ENCODE data around the gene FGF14.
"Not testable (repeated sequence)": the region's sequence is repeated elsewhere in the genome, so short reads cannot be mapped to it uniquely, and the experiment has no call there.

Gene FGF14

GRCh38 chr13:102040812-102041211 is 361.0 kb downstream of the FGF14 start:
- no peak for DNase-seq (ENCODE audit: low read depth)

DNA sequence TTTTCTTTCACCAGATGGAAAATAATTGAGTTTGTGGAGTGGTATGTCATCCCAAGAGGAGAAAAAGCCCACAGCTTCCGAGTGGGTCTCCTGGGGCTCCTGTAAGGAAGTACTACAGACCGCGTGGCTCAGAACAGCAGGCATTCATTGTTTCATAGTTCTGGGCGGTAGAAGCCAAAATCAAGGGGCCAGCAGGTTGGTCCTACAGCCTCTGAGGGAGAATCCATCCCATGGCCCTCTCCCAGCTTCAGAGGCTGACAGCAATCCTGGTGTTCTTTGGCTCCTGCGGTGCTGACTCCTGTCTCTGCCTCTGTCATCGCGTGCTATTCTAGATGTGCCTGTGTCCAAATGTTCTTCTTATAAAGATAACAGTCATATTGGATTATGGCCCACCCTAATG is 362.6 kb downstream of the FGF14 start:
- DNase-seq (ENCODE audit: low read depth): no peak

GRCh38 chr13:102038787-102039186 is 363.1 kb downstream of the FGF14 start:
- no peak for DNase-seq (ENCODE audit: low read depth)

- no peak for DNase-seq (ENCODE audit: low read depth)
Observed at GRCh38 chr13:102035969-102036368, 365.9 kb downstream of the FGF14 start.

- DNase-seq (ENCODE audit: low read depth): no peak
Observed at GRCh38 chr13:102033857-102034331, 368.0 kb downstream of the FGF14 start.

DNA sequence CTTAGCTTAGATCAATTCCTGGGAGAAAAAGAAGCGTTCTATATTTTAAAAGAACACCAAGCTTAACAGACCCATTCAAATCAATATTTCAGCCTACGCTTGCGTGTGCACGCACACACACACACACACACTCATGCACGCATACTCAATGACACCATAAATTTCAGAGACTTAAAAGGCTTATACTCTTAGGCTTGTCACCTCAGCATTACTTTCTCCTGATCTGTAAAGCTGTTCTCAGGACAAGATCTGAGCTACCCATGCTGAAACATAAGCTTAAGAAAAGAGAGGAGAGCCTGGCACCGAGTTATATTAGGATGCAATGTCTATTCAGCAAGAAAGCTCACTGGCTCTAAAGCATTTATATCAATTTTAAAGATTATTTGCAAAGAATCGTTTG is 368.5 kb downstream of the FGF14 start:
- DNase-seq (ENCODE audit: low read depth): no peak

DNA sequence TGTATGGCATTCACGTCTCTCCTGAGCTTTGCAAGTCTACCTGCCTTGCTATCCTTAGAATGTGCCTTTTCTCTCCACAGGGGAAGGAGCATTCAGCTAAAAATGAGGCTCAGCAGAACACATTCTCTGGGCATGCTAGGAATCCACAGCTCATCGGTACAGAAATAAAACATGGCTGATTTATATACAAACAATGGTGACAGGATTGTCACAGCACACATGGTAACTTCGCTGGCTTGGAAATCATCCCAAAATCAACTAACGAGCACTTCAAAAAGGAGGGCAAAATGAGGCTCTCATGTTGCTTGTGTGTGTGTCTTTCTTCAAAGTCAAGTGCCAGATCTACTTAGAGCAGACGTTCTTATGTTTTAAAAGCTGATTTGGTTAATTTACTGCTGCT is 373.0 kb downstream of the FGF14 start:
- no peak for DNase-seq (ENCODE audit: low read depth)

GRCh38 chr13:102028206-102028605 is 373.6 kb downstream of the FGF14 start:
- no peak for DNase-seq (ENCODE audit: low read depth)

DNA sequence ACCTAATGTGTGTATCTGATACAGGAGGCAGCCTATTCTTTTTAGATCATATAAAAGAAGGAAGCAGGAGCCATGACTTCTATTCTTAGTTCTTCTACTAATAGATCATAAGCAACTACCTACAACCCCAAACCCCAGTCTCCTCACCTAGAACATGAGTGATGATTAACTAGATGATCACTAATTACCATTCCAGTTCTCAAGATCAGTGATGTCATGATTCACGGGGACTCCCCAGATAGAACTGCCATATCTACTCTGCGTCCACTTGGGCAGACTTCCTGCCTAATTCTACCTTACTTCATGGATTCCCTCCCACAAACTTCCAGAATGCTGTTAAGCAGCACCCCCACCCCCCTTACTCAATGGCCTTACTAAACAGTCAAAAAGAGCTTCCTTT is 380.1 kb downstream of the FGF14 start:
- no peak for DNase-seq (ENCODE audit: low read depth)

DNA sequence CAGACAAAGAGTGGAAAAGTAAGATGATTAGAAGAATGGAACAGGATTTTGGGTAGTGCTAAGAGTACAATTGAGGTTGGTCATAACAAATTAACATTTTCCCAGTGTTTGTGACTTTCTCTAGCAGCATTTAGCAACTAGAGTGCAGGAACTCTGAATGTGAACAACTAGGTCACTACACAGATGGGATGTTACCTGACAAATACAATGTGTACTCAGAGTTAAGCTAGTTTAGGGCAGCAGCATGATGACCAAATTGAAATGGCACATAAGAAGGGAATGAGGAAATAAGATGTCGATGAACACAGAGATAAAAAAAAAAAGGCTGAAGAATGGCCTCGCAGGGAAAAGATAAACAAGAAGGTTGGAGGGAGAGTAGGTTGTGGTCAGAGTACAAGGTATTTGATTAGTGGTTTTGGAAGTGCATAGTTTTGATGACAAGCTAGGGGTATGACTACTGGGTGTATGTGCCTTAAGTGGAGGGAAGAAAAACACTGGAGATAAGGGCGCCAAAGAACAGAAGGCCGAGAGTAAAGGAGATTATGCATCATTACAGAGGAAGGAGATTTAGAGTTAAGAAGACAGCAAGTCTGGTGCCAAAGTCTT is 381.1 kb downstream of the FGF14 start:
- no peak for DNase-seq (ENCODE audit: low read depth)

DNA sequence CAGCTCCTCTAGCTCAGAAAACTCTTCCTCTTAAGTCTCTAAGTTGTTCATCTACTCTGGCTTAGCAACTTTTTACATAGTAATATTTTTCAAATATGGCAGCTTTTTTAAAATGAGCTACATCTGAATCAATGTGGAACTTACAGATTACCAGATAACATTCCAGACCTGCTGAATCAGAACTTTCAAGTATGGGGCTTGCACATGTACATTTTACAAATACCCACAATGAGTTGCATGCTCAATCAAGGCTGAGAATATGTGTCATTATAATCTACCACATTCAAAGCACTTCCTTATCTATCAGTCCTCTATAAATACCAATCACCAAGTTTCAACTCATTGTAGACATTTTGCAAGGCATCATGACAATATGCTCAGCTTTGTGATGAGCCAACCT is 383.1 kb downstream of the FGF14 start:
- no peak for DNase-seq (ENCODE audit: low read depth)

GRCh38 chr13:102017248-102017647 is 384.6 kb downstream of the FGF14 start:
- DNase-seq (ENCODE audit: low read depth): no peak

DNA sequence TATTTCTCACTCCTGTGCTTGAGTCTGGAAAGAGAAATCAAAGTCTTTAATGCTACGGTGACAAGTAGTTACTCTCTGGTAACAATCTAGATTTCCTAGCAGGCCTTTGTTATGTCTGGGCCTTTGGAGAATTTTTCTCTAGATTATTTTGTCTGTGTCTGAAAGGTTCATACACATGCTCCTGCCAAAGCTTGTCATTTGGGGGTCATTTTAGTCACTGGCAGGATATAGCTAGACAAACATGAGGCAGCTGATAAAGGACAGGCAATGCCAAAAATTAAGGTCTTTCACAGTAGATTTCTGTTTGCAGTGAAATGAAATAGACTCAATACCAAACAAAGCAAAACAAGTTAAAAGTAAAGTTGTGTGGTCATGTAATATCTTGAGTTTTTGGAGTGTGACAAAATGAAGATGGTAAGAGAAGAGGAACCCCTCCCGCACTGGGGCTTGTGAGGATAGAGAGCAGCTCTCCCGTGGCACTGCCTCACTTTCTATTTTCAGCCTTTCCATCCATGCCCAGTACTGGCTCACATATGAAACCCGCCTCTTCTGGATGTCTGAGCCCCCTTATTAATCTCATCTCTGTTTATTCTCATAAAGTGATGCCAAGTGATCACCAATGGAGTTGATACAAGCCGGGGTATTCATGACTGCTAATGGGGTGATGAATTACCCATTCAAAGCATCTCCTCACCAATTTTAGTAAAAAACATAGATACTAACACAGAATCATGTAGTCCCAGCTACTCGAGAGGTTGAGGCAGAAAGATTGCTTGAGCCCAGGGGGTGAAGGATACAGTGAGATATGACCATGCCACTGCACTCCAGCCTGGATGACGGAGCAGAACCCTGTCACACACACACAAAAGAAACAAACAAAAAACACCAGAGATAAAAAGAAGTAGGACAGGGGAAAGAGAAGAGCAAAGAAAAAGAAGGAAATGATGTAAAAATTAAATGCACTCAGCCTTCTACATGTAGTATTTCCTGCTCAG is 389.3 kb downstream of the FGF14 start:
- no peak for DNase-seq (ENCODE audit: low read depth)

DNA sequence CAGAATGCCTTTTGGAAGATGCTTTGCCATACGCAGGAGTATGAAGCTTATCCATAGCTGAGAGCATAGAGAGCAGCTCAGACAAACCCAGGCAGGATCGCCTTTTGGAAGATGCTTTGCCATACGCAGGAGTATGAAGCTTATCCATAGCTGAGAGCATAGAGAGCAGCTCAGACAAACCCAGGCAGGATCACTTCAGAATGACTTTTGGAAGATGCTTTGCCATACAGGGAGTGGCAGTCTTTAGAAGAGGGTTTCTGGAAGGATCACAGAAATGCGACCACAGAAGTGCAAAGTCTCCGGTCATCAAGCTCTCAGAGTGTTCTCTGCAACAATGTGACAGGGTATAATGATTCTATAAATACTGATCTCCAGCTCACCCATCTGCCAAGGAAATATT is 390.4 kb downstream of the FGF14 start:
- DNase-seq (ENCODE audit: low read depth): not testable (repeated sequence)

DNA sequence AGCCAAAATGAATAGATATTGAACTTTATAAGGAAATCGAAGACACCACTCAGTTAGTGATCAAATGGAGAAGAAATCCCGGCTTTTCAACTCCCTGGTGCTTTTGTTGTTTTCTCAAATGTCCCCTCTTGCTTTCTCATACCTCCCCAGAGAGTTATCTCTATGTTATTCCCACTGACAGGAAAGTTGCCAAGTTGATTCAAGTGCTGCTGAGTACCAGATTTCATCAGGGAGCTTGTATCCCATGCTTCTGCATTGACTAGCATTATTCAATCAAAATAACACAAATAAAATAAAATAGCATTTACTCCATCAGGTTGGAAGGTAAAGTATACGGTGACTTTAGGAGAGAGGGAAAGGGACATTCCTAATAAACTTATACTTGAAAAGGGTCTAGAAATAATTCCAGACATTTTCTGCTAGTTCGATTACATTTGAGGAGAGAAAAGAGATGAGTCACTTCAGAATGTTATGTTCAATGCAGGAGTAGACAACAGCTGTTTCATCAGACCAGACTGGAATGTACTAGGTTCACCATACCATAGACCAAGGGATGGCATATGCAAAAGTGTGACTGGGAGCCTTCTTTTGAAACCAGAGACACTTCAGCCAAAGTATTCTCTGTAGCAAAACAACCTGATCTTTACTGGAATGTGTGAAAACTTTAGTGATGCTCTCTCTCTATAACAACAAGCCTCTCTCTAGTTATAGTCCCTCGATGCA is 397.8 kb downstream of the FGF14 start:
- no peak for DNase-seq (ENCODE audit: low read depth)

DNA sequence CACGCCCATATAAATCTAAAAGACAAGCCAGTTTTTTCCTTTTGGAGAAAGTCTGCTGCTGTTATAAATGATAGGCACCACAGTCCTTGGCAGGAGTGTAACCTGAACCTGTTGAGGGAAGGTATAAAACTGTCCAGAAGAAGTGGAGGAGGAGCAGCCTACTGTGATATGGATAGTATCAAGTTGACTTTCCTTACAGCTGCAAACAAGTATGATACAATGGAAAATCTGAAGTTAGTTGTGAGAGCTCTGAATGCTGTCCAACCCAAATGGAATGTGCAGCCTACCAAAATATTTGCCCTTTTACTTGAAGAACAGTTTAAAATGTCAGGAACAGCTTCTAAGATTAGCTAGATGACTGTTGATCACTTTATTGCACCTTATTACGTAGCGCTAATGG is 399.6 kb downstream of the FGF14 start:
- no peak for DNase-seq (ENCODE audit: low read depth)

- no peak for DNase-seq (ENCODE audit: low read depth)
Observed at GRCh38 chr13:102000764-102001163, 401.1 kb downstream of the FGF14 start.

DNA sequence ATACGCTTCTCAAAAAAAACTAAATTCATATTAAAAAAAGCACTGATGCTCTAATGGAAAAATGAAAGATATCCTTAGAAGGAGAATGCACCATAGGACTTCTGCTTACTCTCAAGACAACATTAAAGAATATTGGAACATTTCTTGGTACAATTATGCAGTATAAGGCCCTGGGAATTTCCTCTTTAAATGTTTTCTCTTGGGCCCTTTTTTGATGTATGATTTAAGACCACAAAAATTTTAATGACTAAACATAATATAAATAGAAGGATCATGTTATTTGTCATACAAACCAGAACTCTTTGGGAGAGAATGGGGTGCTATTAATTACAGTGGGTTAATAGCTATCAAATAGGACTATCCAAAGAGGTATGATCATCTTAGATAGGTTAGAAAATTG is 403.7 kb downstream of the FGF14 start:
- no peak for DNase-seq (ENCODE audit: low read depth)

GRCh38 chr13:101996954-101997353 is 404.9 kb downstream of the FGF14 start:
- no peak for DNase-seq (ENCODE audit: low read depth)

GRCh38 chr13:101989798-101990350 is 412.0 kb downstream of the FGF14 start:
- DNase-seq (ENCODE audit: low read depth): no peak

GRCh38 chr13:101988140-101988539 is 413.7 kb downstream of the FGF14 start:
- no peak for DNase-seq (ENCODE audit: low read depth)

DNA sequence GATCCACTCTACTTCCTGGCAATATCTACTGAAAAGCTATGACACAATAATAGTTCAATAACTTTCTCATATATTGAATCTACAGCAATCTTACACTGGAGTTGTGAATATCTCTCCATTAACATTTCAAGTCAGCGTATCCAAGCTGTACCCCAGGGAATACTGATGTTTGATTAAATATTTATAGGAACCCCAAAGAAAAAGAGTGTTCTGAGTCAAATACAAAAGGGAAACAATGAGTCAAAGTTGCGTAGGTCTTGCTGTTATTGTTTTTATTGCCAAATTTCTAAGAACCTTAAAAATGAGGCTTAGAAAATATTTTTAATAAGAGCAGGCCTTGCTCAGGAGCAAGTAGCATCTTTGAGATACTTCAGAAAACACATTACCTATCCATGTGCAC is 415.5 kb downstream of the FGF14 start:
- DNase-seq (ENCODE audit: low read depth): no peak
